ENCODE measurements around the gene UFC1.

Gene UFC1

DNA sequence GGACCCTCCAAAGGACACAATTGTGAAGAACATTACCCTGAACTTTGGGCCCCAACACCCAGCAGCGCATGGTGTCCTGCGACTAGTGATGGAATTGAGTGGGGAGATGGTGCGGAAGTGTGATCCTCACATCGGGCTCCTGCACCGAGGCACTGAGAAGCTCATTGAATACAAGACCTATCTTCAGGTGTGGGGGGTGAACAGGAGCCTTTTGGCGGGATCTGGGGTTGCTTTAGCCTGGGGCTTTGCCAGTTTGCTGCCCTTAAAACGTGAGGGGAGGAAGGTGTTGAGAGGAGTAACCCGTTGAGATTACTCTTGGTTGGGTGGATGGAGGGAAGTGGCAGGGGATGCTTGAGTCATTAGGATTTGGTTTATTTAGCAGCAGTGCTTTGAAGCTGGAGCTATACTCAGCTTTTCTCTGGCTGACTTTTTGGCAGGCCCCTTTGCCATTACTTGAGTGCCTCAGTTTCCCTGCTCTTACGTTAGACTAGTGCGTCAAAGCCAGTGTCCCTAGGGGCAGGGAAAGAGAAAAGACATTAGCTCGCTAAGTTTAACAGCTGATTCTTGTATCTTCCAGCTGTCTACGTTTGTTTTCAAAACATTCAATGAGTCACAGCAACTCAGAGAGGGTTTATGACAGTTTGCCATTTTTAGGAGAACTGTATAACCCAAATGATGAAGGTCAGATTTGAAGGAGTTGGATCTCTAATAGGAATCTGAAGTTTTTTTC is 52.8 kb downstream of the UFC1 start:
- H3K4me3 Mint-ChIP-seq = no peak overlapping the region
- H3K27ac Mint-ChIP-seq = no peak overlapping the region
- DNase-seq = no peak
- H3K9me3 Mint-ChIP-seq = no peaks in the 10 kb centered on the region
- H3K36me3 Mint-ChIP-seq (ENCODE audit: low read depth) = peaks cover 59% of the 10 kb centered on the region
- TF ChIP-seq, protein P1, sequence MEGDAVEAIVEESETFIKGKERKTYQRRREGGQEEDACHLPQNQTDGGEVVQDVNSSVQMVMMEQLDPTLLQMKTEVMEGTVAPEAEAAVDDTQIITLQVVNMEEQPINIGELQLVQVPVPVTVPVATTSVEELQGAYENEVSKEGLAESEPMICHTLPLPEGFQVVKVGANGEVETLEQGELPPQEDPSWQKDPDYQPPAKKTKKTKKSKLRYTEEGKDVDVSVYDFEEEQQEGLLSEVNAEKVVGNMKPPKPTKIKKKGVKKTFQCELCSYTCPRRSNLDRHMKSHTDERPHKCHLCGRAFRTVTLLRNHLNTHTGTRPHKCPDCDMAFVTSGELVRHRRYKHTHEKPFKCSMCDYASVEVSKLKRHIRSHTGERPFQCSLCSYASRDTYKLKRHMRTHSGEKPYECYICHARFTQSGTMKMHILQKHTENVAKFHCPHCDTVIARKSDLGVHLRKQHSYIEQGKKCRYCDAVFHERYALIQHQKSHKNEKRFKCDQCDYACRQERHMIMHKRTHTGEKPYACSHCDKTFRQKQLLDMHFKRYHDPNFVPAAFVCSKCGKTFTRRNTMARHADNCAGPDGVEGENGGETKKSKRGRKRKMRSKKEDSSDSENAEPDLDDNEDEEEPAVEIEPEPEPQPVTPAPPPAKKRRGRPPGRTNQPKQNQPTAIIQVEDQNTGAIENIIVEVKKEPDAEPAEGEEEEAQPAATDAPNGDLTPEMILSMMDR (IDR thresholded peaks at IDR 0.05) = no peak
- H3K4me1 Mint-ChIP-seq = peaks cover 43% of the 10 kb centered on the region
- H3K27me3 Mint-ChIP-seq (ENCODE audit: low read depth, poor library complexity) = no peaks in the 10 kb centered on the region

DNA sequence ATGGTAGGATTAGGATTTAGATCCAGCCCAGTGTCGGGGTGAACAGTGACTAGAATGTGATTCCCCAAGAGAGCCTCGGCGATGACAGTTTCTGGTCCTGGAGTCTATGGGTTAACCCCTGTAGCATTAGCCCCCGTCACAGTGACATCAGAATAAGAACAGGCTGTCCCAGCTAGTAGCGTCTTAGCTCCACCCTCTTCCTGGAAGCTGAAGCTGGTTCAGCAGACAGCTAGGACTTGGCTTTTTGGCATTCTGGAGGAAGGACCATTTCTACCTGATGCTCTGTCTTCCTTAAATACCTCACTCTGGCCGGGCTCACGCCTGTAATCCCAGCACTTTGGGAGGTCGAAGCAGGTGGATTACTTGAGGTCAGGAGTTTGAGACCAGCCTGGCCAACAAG is 53.4 kb downstream of the UFC1 start:
- Mint-ChIP-seq H3K4me3 (no peak overlapping the region), H3K4me1 (peaks cover 37% of the 10 kb centered on the region), H3K27me3 (ENCODE audit: low read depth, poor library complexity) (no peaks in the 10 kb centered on the region), H3K27ac (no peak overlapping the region), H3K36me3 (ENCODE audit: low read depth) (peaks cover 65% of the 10 kb centered on the region), H3K9me3 (no peaks in the 10 kb centered on the region)
- TF ChIP-seq, protein P1 (IDR thresholded peaks at IDR 0.05) = no peak
- DNase-seq = no peak
